PC-3 (cell line): Measurements from ENCODE around the gene GALNT1.

Source experiments
- CTCF ChIP-seq: fragments of 300-600 bp; sonication (generic); conservative IDR thresholded peaks from 2 replicates; pipeline ENCODE4 v1.5.1; 2017; ENCODE audit warnings: antibody characterized with exemption, low read depth, mild to moderate bottlenecking, low read length
- EZH2 ChIP-seq: fragments of 300-600 bp; sonication (generic); IDR thresholded peaks from one replicate; pipeline ENCODE4 v1.6.1; 2017; ENCODE audit warnings: antibody characterized with exemption, mild to moderate bottlenecking, low read length; ENCODE audit not compliant: unreplicated experiment

GRCh38 chr18:35740656-35741055, 159.1 kb downstream of the GALNT1 start:
- TF ChIP-seq CTCF (no peak), EZH2 (no peak)
